Neural cell (in vitro differentiated cells): Measurements from ENCODE around the gene SGSM1.

ENCODE experiments used
- CTCF ChIP-seq: fragments of 450-650 bp; IDR thresholded peaks from 2 replicates; pipeline ENCODE4 v1.5.1; 2014; ENCODE audit warnings: antibody characterized with exemption, mild to moderate bottlenecking, moderate library complexity; ENCODE audit not compliant: poor library complexity, severe bottlenecking
- EP300 ChIP-seq: fragments of 450-650 bp; conservative IDR thresholded peaks from 2 replicates; pipeline ENCODE4 v1.6.1; 2014; ENCODE audit warnings: antibody characterized with exemption, mild to moderate bottlenecking, moderate library complexity; ENCODE audit not compliant: poor library complexity, severe bottlenecking
- EZH2 ChIP-seq: fragments of 200-600, 300-800 bp; shearing (Covaris generic), sonication (generic); IDR thresholded peaks from 2 replicates; pipeline ENCODE4 v1.6.1; 2014; ENCODE audit warnings: antibody characterized with exemption, low read length, borderline replicate concordance, mild to moderate bottlenecking; ENCODE audit not compliant: insufficient read depth, poor library complexity, severe bottlenecking
- RAD21 ChIP-seq: fragments of 450-650 bp; conservative IDR thresholded peaks from 2 replicates; pipeline ENCODE4 v1.6.1; 2014; ENCODE audit warnings: antibody characterized with exemption, mild to moderate bottlenecking, moderate library complexity
- TAF1 ChIP-seq: IDR thresholded peaks from 2 replicates; pipeline ENCODE4 v1.6.1; 2012; ENCODE audit warnings: low read depth
- TF ChIP-seq, protein P1 (sequence below): IDR thresholded peaks from 2 replicates; pipeline ENCODE4 v1.6.1; 2012; ENCODE audit warnings: borderline replicate concordance

DNA sequence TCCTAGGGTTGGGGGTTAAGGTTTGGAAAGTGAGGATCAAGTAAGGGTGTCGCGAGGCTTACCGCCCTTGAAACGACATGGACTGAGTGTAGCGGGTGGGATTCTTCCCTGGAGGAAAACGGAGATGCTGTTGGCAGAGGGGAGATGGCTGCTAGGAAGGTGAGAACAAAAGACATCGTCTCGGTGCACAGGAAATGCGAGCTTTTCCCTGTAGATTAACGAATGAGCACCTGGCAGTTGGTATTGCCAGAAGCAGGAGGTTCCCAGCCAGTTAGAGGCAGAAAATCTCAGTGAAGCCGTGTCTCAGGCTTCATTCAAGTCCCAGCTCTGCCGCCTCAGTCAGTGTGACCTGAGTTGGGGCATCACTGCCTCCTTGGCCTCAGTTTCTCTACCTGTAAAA lies 141.9 kb downstream of the SGSM1 start:
- TF ChIP-seq EP300 (no peak), CTCF (no peak), TAF1 (no peak), RAD21 (no peak), EZH2 (no peak)
- TF ChIP-seq, protein P1, sequence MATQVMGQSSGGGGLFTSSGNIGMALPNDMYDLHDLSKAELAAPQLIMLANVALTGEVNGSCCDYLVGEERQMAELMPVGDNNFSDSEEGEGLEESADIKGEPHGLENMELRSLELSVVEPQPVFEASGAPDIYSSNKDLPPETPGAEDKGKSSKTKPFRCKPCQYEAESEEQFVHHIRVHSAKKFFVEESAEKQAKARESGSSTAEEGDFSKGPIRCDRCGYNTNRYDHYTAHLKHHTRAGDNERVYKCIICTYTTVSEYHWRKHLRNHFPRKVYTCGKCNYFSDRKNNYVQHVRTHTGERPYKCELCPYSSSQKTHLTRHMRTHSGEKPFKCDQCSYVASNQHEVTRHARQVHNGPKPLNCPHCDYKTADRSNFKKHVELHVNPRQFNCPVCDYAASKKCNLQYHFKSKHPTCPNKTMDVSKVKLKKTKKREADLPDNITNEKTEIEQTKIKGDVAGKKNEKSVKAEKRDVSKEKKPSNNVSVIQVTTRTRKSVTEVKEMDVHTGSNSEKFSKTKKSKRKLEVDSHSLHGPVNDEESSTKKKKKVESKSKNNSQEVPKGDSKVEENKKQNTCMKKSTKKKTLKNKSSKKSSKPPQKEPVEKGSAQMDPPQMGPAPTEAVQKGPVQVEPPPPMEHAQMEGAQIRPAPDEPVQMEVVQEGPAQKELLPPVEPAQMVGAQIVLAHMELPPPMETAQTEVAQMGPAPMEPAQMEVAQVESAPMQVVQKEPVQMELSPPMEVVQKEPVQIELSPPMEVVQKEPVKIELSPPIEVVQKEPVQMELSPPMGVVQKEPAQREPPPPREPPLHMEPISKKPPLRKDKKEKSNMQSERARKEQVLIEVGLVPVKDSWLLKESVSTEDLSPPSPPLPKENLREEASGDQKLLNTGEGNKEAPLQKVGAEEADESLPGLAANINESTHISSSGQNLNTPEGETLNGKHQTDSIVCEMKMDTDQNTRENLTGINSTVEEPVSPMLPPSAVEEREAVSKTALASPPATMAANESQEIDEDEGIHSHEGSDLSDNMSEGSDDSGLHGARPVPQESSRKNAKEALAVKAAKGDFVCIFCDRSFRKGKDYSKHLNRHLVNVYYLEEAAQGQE, result no peak
